KMS-11 (cell line): ENCODE data around the gene YLPM1.

ENCODE experiments used
- H2AFZ ChIP-seq: fragments of 200-600 bp; sonication (generic); 2 replicates; pipeline ENCODE4 v1.6.1; 2016; ENCODE audit warnings: antibody characterized with exemption, mixed run types, low read depth
- H3K27ac ChIP-seq: fragments of 200-600 bp; sonication (generic); 2 replicates; pipeline ENCODE4 v1.6.1; 2016; ENCODE audit warnings: mild to moderate bottlenecking, mixed run types
- H3K27me3 ChIP-seq: fragments of 200-600 bp; sonication (generic); 2 replicates; pipeline ENCODE4 v1.6.1; 2017; ENCODE audit warnings: mild to moderate bottlenecking, low read depth, mixed run types, moderate library complexity; ENCODE audit not compliant: insufficient read depth
- H3K36me3 ChIP-seq: fragments of 200-600 bp; sonication (generic); 2 replicates; pipeline ENCODE4 v1.6.1; 2017; ENCODE audit warnings: mild to moderate bottlenecking, mixed run types; ENCODE audit not compliant: insufficient read depth
- H3K4me1 ChIP-seq: fragments of 200-600 bp; sonication (generic); 2 replicates; pipeline ENCODE4 v1.6.1; 2016; ENCODE audit warnings: mild to moderate bottlenecking, low read depth, mixed run types; ENCODE audit not compliant: poor library complexity, severe bottlenecking
- H3K4me2 ChIP-seq: fragments of 200-600 bp; sonication (generic); 2 replicates; pipeline ENCODE4 v1.7.0; 2016; ENCODE audit warnings: mild to moderate bottlenecking, mixed run types
- H3K4me3 ChIP-seq: fragments of 200-600 bp; sonication (generic); IDR thresholded peaks from 2 replicates; pipeline ENCODE4 v1.6.1; 2017; ENCODE audit warnings: low read depth, low read length, mixed read lengths; ENCODE audit not compliant: insufficient read depth
- H3K79me2 ChIP-seq: fragments of 200-600 bp; sonication (generic); 2 replicates; pipeline ENCODE4 v1.6.1; 2016; ENCODE audit warnings: low read depth, mixed run types; ENCODE audit not compliant: insufficient read depth
- H3K9ac ChIP-seq: fragments of 200-600 bp; sonication (generic); 2 replicates; pipeline ENCODE4 v1.6.1; 2016; ENCODE audit warnings: mild to moderate bottlenecking, mixed run types
- H4K20me1 ChIP-seq: fragments of 200-600 bp; sonication (generic); 2 replicates; pipeline ENCODE4 v1.6.1; 2016; ENCODE audit warnings: mild to moderate bottlenecking, mixed run types; ENCODE audit not compliant: insufficient read depth
- CTCF ChIP-seq: fragments of 200-600 bp; sonication (generic); conservative IDR thresholded peaks from 2 replicates; pipeline ENCODE4 v1.6.1; 2017; ENCODE audit warnings: low read depth, mild to moderate bottlenecking, antibody characterized with exemption, low read length, moderate library complexity, mixed read lengths

Gene YLPM1, protein sequence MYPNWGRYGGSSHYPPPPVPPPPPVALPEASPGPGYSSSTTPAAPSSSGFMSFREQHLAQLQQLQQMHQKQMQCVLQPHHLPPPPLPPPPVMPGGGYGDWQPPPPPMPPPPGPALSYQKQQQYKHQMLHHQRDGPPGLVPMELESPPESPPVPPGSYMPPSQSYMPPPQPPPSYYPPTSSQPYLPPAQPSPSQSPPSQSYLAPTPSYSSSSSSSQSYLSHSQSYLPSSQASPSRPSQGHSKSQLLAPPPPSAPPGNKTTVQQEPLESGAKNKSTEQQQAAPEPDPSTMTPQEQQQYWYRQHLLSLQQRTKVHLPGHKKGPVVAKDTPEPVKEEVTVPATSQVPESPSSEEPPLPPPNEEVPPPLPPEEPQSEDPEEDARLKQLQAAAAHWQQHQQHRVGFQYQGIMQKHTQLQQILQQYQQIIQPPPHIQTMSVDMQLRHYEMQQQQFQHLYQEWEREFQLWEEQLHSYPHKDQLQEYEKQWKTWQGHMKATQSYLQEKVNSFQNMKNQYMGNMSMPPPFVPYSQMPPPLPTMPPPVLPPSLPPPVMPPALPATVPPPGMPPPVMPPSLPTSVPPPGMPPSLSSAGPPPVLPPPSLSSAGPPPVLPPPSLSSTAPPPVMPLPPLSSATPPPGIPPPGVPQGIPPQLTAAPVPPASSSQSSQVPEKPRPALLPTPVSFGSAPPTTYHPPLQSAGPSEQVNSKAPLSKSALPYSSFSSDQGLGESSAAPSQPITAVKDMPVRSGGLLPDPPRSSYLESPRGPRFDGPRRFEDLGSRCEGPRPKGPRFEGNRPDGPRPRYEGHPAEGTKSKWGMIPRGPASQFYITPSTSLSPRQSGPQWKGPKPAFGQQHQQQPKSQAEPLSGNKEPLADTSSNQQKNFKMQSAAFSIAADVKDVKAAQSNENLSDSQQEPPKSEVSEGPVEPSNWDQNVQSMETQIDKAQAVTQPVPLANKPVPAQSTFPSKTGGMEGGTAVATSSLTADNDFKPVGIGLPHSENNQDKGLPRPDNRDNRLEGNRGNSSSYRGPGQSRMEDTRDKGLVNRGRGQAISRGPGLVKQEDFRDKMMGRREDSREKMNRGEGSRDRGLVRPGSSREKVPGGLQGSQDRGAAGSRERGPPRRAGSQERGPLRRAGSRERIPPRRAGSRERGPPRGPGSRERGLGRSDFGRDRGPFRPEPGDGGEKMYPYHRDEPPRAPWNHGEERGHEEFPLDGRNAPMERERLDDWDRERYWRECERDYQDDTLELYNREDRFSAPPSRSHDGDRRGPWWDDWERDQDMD (N-terminal part only)

GRCh38 chr14:74762917-74763802 lies at the start of gene YLPM1:
Gene YLPM1 (plus strand): TSS chr14:74763316. CDS start chr14:74763490, 174 bp downstream.
- peaks cover 48% of the 10 kb centered on the region for H3K79me2 ChIP-seq
- peak within 1 kb of the TSS; percentile 89 for H3K9ac ChIP-seq

DNA sequence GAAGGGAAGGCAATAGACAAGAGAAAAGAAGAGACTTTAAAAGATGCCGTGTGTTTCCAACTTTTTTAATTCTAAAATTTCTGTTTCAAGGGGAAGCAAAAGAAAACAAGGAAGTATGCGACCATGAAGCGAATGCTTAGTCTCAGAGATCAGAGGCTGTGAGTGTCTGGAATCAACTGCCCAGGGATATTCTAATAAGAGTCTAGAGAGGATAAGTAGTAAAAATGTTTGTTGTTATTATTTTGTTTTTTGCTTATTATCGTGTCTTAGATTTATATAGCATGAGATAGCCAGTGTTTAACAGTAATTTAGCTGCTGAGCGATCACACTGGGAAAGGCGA lies 49.8 kb upstream of the YLPM1 start:
- Histone ChIP-seq H3K4me1 (peaks cover 6% of the 10 kb centered on the region), H3K27ac (peak overlapping the region; percentile 39), H4K20me1 (no peaks in the 10 kb centered on the region), H3K4me2 (peak overlapping the region; percentile 69), H3K4me3 (no peak overlapping the region), H2AFZ (peak overlapping the region; percentile 37; the same call in 1 of the 2 replicates), H3K27me3 (no peaks in the 10 kb centered on the region), H3K36me3 (no peaks in the 10 kb centered on the region), H3K79me2 (peaks cover 49% of the 10 kb centered on the region; the same call in 1 of the 2 replicates), H3K9ac (peak overlapping the region; percentile 57)
- TF ChIP-seq CTCF = no peak

More at GRCh38 chr14:74762917-74763802, at the start of gene YLPM1:
- peak within 1 kb of the TSS; percentile 95 for H3K4me2 ChIP-seq
- H3K4me1 ChIP-seq = peaks cover 28% of the 10 kb centered on the region
- H3K27me3 ChIP-seq = no peaks in the 10 kb centered on the region
- H3K27ac ChIP-seq = peak within 1 kb of the TSS; percentile 63
- peak within 1 kb of the TSS; percentile 98 for H2AFZ ChIP-seq
- H4K20me1 ChIP-seq = no peaks in the 10 kb centered on the region
- no peak within 1 kb of the TSS for H3K4me3 ChIP-seq
- TF ChIP-seq CTCF = no peak; the same call in 1 of the 2 replicates
- H3K36me3 ChIP-seq = no peaks in the 10 kb centered on the region

DNA sequence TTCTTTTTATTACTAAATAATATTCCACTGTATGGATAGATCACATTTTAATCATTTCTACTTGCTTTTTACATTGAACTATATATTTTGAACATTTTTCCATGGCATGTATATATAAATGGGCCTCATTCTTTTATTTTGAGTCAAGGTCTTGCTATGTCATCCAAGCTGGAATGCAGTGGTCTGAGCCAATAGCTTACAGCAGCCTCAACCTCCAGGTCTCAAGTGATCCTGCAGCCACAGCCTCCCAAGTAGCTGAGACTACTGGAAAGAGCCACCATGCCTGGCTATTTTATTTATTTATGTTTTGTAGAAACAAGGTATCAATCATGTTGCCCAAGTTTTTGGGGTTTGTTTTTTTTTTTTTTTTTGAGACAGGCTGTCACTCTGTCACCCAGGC lies 42.6 kb upstream of the YLPM1 start:
- Histone ChIP-seq H3K79me2 (no peaks in the 10 kb centered on the region), H3K36me3 (no peaks in the 10 kb centered on the region), H3K27me3 (no peaks in the 10 kb centered on the region), H3K4me3 (no peak overlapping the region), H3K9ac (no peak overlapping the region), H3K4me1 (no peaks in the 10 kb centered on the region), H2AFZ (no peak overlapping the region), H3K4me2 (no peak overlapping the region), H4K20me1 (no peaks in the 10 kb centered on the region), H3K27ac (no peak overlapping the region)
- no peak for TF ChIP-seq CTCF
